ENCODE results near the gene ODAD2.

Gene ODAD2

GRCh38 chr10:27893358-27893954, 105.4 kb downstream of the ODAD2 start:
- no peak for TF ChIP-seq CTCF (conservative IDR thresholded peaks at IDR 0.05; ENCODE audit: low read depth, low read length)
- H3K4me3 ChIP-seq (ENCODE audit: low read depth, low read length), result no peak overlapping the region
- no peak for DNase-seq (ENCODE audit: low read depth)

GRCh38 chr10:27890971-27891370, 107.9 kb downstream of the ODAD2 start:
- DNase-seq (ENCODE audit: low read depth), result no peak
- no peak overlapping the region for H3K4me3 ChIP-seq (ENCODE audit: low read depth, low read length)
- no peak for TF ChIP-seq CTCF (conservative IDR thresholded peaks at IDR 0.05; ENCODE audit: low read depth, low read length)

GRCh38 chr10:27889518-27889917, 109.4 kb downstream of the ODAD2 start:
- no peak overlapping the region for H3K4me3 ChIP-seq (ENCODE audit: low read depth, low read length)
- DNase-seq (ENCODE audit: low read depth), result no peak
- TF ChIP-seq CTCF (conservative IDR thresholded peaks at IDR 0.05; ENCODE audit: low read depth, low read length), result no peak

GRCh38 chr10:27884185-27884641, 114.7 kb downstream of the ODAD2 start:
- no peak overlapping the region for H3K4me3 ChIP-seq (ENCODE audit: low read depth, low read length)
- no peak for DNase-seq (ENCODE audit: low read depth)
- TF ChIP-seq CTCF (conservative IDR thresholded peaks at IDR 0.05; ENCODE audit: low read depth, low read length), result no peak

- DNase-seq (ENCODE audit: low read depth), result no peak
- no peak for TF ChIP-seq CTCF (conservative IDR thresholded peaks at IDR 0.05; ENCODE audit: low read depth, low read length)
Observed at GRCh38 chr10:27878281-27878680, 120.6 kb downstream of the ODAD2 start.

GRCh38 chr10:27865221-27865635, 133.7 kb downstream of the ODAD2 start:
- no peak for TF ChIP-seq CTCF (conservative IDR thresholded peaks at IDR 0.05; ENCODE audit: low read depth, low read length)
- H3K4me3 ChIP-seq (ENCODE audit: low read depth, low read length), result no peak overlapping the region
- DNase-seq (ENCODE audit: low read depth), result peak; percentile 2

More at GRCh38 chr10:27878281-27878680, 120.6 kb downstream of the ODAD2 start:
- H3K4me3 ChIP-seq (ENCODE audit: low read depth, low read length), result no peak overlapping the region

- TF ChIP-seq CTCF (conservative IDR thresholded peaks at IDR 0.05; ENCODE audit: low read depth, low read length), result no peak
- DNase-seq (ENCODE audit: low read depth), result no peak
- no peak overlapping the region for H3K4me3 ChIP-seq (ENCODE audit: low read depth, low read length)
Observed at GRCh38 chr10:27861781-27862180, 137.1 kb downstream of the ODAD2 start.
